Left lung (tissue), 10 donors: ENCODE results near the gene TAF1C. TPM values are rescaled to one million over a fixed set of nuclear protein-coding genes. Genes with fewer than 3 reads are reported as not detected.

Experiments used
- ATAC-seq: fragments of 200-7000 bp; cut with Tn5 transposase; one replicate; pipeline ENCODE4 v1.9.1; 2020; ENCODE audit warnings: moderate library complexity
- DNase-seq, 4 donors: peaks; one replicate each; pipeline ENCODE4 v3.0.0-alpha.2; 2013 to 2020
- H3K27ac ChIP-seq, 2 donors: fragments of 200-600 bp; sonication (generic) in 1 of 2; one replicate each; pipeline versions ENCODE4 v1.5.0 to v1.8.0; 2020 to 2021
- H3K27me3 ChIP-seq, 2 donors: fragments of 200-600 bp; sonication (generic) in 1 of 2; one replicate each; pipeline versions ENCODE4 v1.5.0 to v1.8.0; 2020 to 2021
- H3K36me3 ChIP-seq, 2 donors: fragments of 200-600 bp; sonication (generic) in 1 of 2; one replicate each; pipeline versions ENCODE4 v1.5.0 to v1.8.0; 2020 to 2021
- H3K4me1 ChIP-seq, 2 donors: fragments of 200-600 bp; one replicate each; pipeline ENCODE4 v1.8.0; 2021
- H3K4me3 ChIP-seq, 2 donors: fragments of 200-600 bp; sonication (generic) in 1 of 2; one replicate each; pipeline versions ENCODE4 v1.5.0 to v1.8.0; 2020 to 2021; ENCODE audit warnings: mild to moderate bottlenecking in 1 of 2
- H3K9me3 ChIP-seq, 2 donors: fragments of 200-600 bp; sonication (generic) in 1 of 2; one replicate each; pipeline versions ENCODE4 v1.5.0 to v1.8.0; 2020 to 2021
- CTCF ChIP-seq, 2 donors: fragments of 200-600 bp; sonication (generic) in 1 of 2; IDR thresholded peaks; one replicate each; pipeline versions ENCODE4 v1.5.0 to v1.8.0; 2021; ENCODE audit warnings: antibody characterized with exemption in 2 of 2
- intact Hi-C, 2 donors: fragments of 100-400 bp; cut with DNase I; formaldehyde crosslinking; loops; one replicate each; pipeline versions ENCODE4 v1.11.2 to v1.14.2; 2022
- polyA plus RNA-seq, 6 donors: library from polyadenylated mRNA; unstranded; fragments of 120-200 nt; gene quantifications; one replicate each; pipeline ENCODE4 v1.2.1, GENCODE V29; 2013; ENCODE audit not compliant: insufficient read length in 6 of 6
- total RNA-seq, 2 donors: library from RNA; stranded (reverse); fragmentation: NEBNext Ultra II Directional; extraction: Animal tissue kit (Norgen Biotek cat#: 25700); gene quantifications; one replicate each; pipeline ENCODE4 v1.2.1, GENCODE V29; 2021
- donor health status: DM: no; HTN: yes; CAD: no.
- donor health status: DM: no; HTN: no; CAD: no.

TAF1C gene
- total and polyA plus RNA-seq, 8 donors: 37.5 to 66.1 (median 52.9) TPM

- no peak for ATAC-seq
- Histone ChIP-seq H3K27me3 (no peaks in the 10 kb centered on the region), H3K4me1 (peaks cover 0 to 10% of the 10 kb centered on the region in 2 donors), H3K27ac (no peak overlapping the region), H3K4me3 (no peak overlapping the region), H3K36me3 (no peaks in the 10 kb centered on the region), H3K9me3 (no peaks in the 10 kb centered on the region)
- no peak for TF ChIP-seq CTCF (IDR thresholded peaks at IDR 0.05)
- no peak for DNase-seq
- intact Hi-C loops: no loop called here
Observed at GRCh38 chr16:84137287-84137686, 49.6 kb downstream of the TAF1C start.

GRCh38 chr16:84136331-84137125 lies 50.3 kb downstream of the TAF1C start:
- Histone ChIP-seq H3K4me1 (peaks cover 0 to 10% of the 10 kb centered on the region in 2 donors), H3K27ac (no peak overlapping the region), H3K4me3 (no peak overlapping the region), H3K9me3 (no peaks in the 10 kb centered on the region), H3K36me3 (no peaks in the 10 kb centered on the region), H3K27me3 (no peaks in the 10 kb centered on the region)
- ATAC-seq (no peak), DNase-seq (no peak)
- no peak for TF ChIP-seq CTCF (IDR thresholded peaks at IDR 0.05)
- intact Hi-C loops: no loop called here

GRCh38 chr16:84132527-84133285 lies 54.2 kb downstream of the TAF1C start:
- H3K27me3 ChIP-seq: no peaks in the 10 kb centered on the region
- no peak overlapping the region for H3K4me3 ChIP-seq
- intact Hi-C loops: no loop called here
- DNase-seq (no peak), ATAC-seq (no peak)
- H3K36me3 ChIP-seq: peaks cover 0 to 32% of the 10 kb centered on the region in 2 donors
- H3K27ac ChIP-seq: no peak overlapping the region
- H3K4me1 ChIP-seq: no peaks in the 10 kb centered on the region
- TF ChIP-seq CTCF (IDR thresholded peaks at IDR 0.05): no peak
- H3K9me3 ChIP-seq: no peaks in the 10 kb centered on the region

GRCh38 chr16:84131117-84131516 lies 55.7 kb downstream of the TAF1C start:
- no peaks in the 10 kb centered on the region for H3K27me3 ChIP-seq
- no peaks in the 10 kb centered on the region for H3K9me3 ChIP-seq
- no peak overlapping the region for H3K27ac ChIP-seq
- intact Hi-C loops: no loop called here
- no peak for TF ChIP-seq CTCF (IDR thresholded peaks at IDR 0.05)
- ATAC-seq (no peak), DNase-seq (no peak)
- H3K4me3 ChIP-seq: no peak overlapping the region
- peaks cover 3 to 32% of the 10 kb centered on the region in 2 donors for H3K36me3 ChIP-seq
- H3K4me1 ChIP-seq: no peaks in the 10 kb centered on the region

Other genes with a start within 250 kb of the TAF1C start
- 10 to 100 TPM in 1 of 2 donors, 1 to 10 TPM in 1; 9.4 to 18.0 TPM for gene OSGIN1, start 233.8 kb downstream of the TAF1C start, total RNA-seq
- 1 to 10 TPM in 1 of 6 donors, under 1 TPM in 5; 0.47 to 1.2 (median 0.57) TPM for gene OSGIN1, start 233.8 kb downstream of the TAF1C start, polyA plus RNA-seq
- under 1 TPM; 0.17 to 0.39 TPM for gene NECAB2, start 218.8 kb downstream of the TAF1C start, total RNA-seq
- gene NECAB2, start 218.8 kb downstream of the TAF1C start, polyA plus RNA-seq: under 1 TPM; 0.20 to 0.79 (median 0.45) TPM
- gene SLC38A8, start 144.3 kb downstream of the TAF1C start, total RNA-seq: under 1 TPM in 1 of 2 donors, not detected in 1; 0.65 TPM
- gene SLC38A8, start 144.3 kb downstream of the TAF1C start, polyA plus RNA-seq: not detected
- 100 to 1,000 TPM in 1 of 2 donors, 10 to 100 TPM in 1; 86.4 to 102 TPM for gene MBTPS1, start 70.1 kb downstream of the TAF1C start, total RNA-seq
- 100 to 1,000 TPM; 107 to 121 (median 119) TPM for gene MBTPS1, start 70.1 kb downstream of the TAF1C start, polyA plus RNA-seq
- gene HSDL1, start 41.9 kb downstream of the TAF1C start, total RNA-seq: 10 to 100 TPM; 26.0 to 27.8 TPM
- gene HSDL1, start 41.9 kb downstream of the TAF1C start, polyA plus RNA-seq: 10 to 100 TPM; 38.0 to 45.9 (median 42.6) TPM
- gene DNAAF1, start 41.7 kb downstream of the TAF1C start, total RNA-seq: 10 to 100 TPM in 1 of 2 donors, under 1 TPM in 1; 0.85 to 10.3 TPM
- 10 to 100 TPM in 4 of 6 donors, 1 to 10 TPM in 2; 4.1 to 22.3 (median 13.5) TPM for gene DNAAF1, start 41.7 kb downstream of the TAF1C start, polyA plus RNA-seq
- gene ADAD2, start 4.1 kb upstream of the TAF1C start, total RNA-seq: under 1 TPM; 0.09 to 0.24 TPM
- 1 to 10 TPM in 1 of 6 donors, under 1 TPM in 5; 0.32 to 1.4 (median 0.68) TPM for gene ADAD2, start 4.1 kb upstream of the TAF1C start, polyA plus RNA-seq
- not detected for gene KCNG4, start 53.0 kb upstream of the TAF1C start, total RNA-seq
- gene KCNG4, start 53.0 kb upstream of the TAF1C start, polyA plus RNA-seq: under 1 TPM in 5 of 6 donors, not detected in 1; 0.03 to 0.06 (median 0.04) TPM
- 10 to 100 TPM; 12.7 to 21.6 TPM for gene WFDC1, start 107.8 kb upstream of the TAF1C start, total RNA-seq
- gene WFDC1, start 107.8 kb upstream of the TAF1C start, polyA plus RNA-seq: 10 to 100 TPM in 1 of 6 donors, 1 to 10 TPM in 5; 4.5 to 11.1 (median 5.8) TPM
- gene ATP2C2, start 181.5 kb upstream of the TAF1C start, total RNA-seq: 10 to 100 TPM; 38.1 to 52.8 TPM
- 10 to 100 TPM; 11.2 to 31.0 (median 17.9) TPM for gene ATP2C2, start 181.5 kb upstream of the TAF1C start, polyA plus RNA-seq